Activated CD8-positive, alpha-beta memory T cell treated with anti-CD3 and anti-CD28 coated beads for 36 hours (primary cell): ENCODE data around the gene CDK2AP2. TPM values are rescaled to one million over a fixed set of nuclear protein-coding genes. Genes with fewer than 3 reads are reported as not detected.
"Not testable (repeated sequence)": the region's sequence is repeated elsewhere in the genome, so short reads cannot be mapped to it uniquely, and the experiment has no call there.

Experiments
- CTCF ChIA-PET: fragments of 350-600 bp; sonication (Branson Sonifier 250); formaldehyde crosslinking; loops from one replicate; lab custom pipeline; 2021; ENCODE audit warnings: antibody characterized with exemption; lab: Charles Lee
- POLR2A ChIA-PET: fragments of 350-600 bp; sonication (Branson Sonifier 250); formaldehyde crosslinking; loops from one replicate; lab custom pipeline; 2021; ENCODE audit warnings: antibody characterized with exemption; lab: Charles Lee
- total RNA-seq, 2 experiments: library from RNA; stranded (reverse); gene quantifications; one replicate each; pipeline ENCODE4 v1.2.3, GENCODE V29; 2021

CDK2AP2 gene
- total RNA-seq, 2 experiments from 2014 or later: 61.1 to 64.8 TPM

GRCh38 chr11:67528376-67528775, 20.4 kb upstream of the CDK2AP2 start:
- POLR2A ChIA-PET: no interaction called here
- CTCF ChIA-PET: no interaction called here

GRCh38 chr11:67525275-67525976, 17.5 kb upstream of the CDK2AP2 start:
- ChIA-PET POLR2A (no interaction called here), CTCF (interaction anchor here (0.7 kb wide), 1 partner anchor 58 kb away, joined by 3 read pairs; no protein-coding TSS in a partner anchor)

- ChIA-PET CTCF (no interaction called here), POLR2A (no interaction called here)
These were observed 16.5 kb upstream of the CDK2AP2 start for GRCh38 chr11:67524480-67524808.

- ChIA-PET CTCF (no interaction called here), POLR2A (no interaction called here)
These were observed 15.9 kb upstream of the CDK2AP2 start for GRCh38 chr11:67523556-67524479.

GRCh38 chr11:67522844-67523555, 15.0 kb upstream of the CDK2AP2 start, which contains the start of gene CABP2:
Gene CABP2 (minus strand): TSS chr11:67523446. CDS start chr11:67523326, 120 bp downstream.
- POLR2A ChIA-PET: no interaction called here
- CTCF ChIA-PET: no interaction called here

GRCh38 chr11:67522338-67522737, 14.4 kb upstream of the CDK2AP2 start:
- CTCF ChIA-PET: no interaction called here
- POLR2A ChIA-PET: no interaction called here

- ChIA-PET CTCF (no interaction called here), POLR2A (no interaction called here)
These were observed 14.0 kb upstream of the CDK2AP2 start for GRCh38 chr11:67521924-67522323.

- CTCF ChIA-PET: interaction anchor here (0.6 kb wide), 1 partner anchor 138 kb away, joined by 3 read pairs; no protein-coding TSS in a partner anchor
- POLR2A ChIA-PET: no interaction called here
These were observed 13.2 kb upstream of the CDK2AP2 start for GRCh38 chr11:67520856-67521824.

- POLR2A ChIA-PET: no interaction called here
- CTCF ChIA-PET: no interaction called here
These were observed 11.8 kb upstream of the CDK2AP2 start for GRCh38 chr11:67519726-67520125.

GRCh38 chr11:67517784-67518552, 10.0 kb upstream of the CDK2AP2 start:
- CTCF ChIA-PET: no interaction called here
- POLR2A ChIA-PET: no interaction called here

GRCh38 chr11:67516806-67517205, 8.8 kb upstream of the CDK2AP2 start:
- CTCF ChIA-PET: no interaction called here

GRCh38 chr11:67514116-67514515, 6.2 kb upstream of the CDK2AP2 start:
- ChIA-PET CTCF (no interaction called here), POLR2A (no interaction called here)

More at GRCh38 chr11:67516806-67517205, 8.8 kb upstream of the CDK2AP2 start:
- POLR2A ChIA-PET: no interaction called here

GRCh38 chr11:67511558-67511957, 3.6 kb upstream of the CDK2AP2 start:
- POLR2A ChIA-PET: interaction anchor here (0.9 kb wide), 1 partner anchor 137 kb away, joined by 3 read pairs; no protein-coding TSS in a partner anchor
- CTCF ChIA-PET: not testable (repeated sequence)

- POLR2A ChIA-PET: no interaction called here
- CTCF ChIA-PET: no interaction called here
These were observed 2.0 kb upstream of the CDK2AP2 start for GRCh38 chr11:67510023-67510345.

GRCh38 chr11:67508486-67509121, 642 bp upstream of the CDK2AP2 start:
- POLR2A ChIA-PET: no interaction called here
- CTCF ChIA-PET: interaction anchor here (1.0 kb wide), 1 partner anchor 26 kb away, joined by 4 read pairs; the partner anchor contains the start of gene AIP

GRCh38 chr11:67507242-67507863, 609 bp downstream of the CDK2AP2 start:
- CTCF ChIA-PET: interaction anchor here (1.0 to 1.2 kb wide), 2 partner anchors 25 to 103 kb away, joined by 3 to 4 read pairs; partner anchors contain the start of genes AIP and TBC1D10C
- POLR2A ChIA-PET: interaction anchor here (0.6 to 0.9 kb wide), 2 partner anchors 70 to 105 kb away, joined by 3 read pairs; partner anchors contain the start of gene PTPRCAP
